NCI-H2171 treated with DMSO at 0.1 percent for 48 hours (cell line): ENCODE data around the gene EDN2.

Experiments used
- DNase-seq: peaks from one replicate; lab custom pipeline; 2025; lab: John Stamatoyannopoulos, UW

EDN2 gene

DNA sequence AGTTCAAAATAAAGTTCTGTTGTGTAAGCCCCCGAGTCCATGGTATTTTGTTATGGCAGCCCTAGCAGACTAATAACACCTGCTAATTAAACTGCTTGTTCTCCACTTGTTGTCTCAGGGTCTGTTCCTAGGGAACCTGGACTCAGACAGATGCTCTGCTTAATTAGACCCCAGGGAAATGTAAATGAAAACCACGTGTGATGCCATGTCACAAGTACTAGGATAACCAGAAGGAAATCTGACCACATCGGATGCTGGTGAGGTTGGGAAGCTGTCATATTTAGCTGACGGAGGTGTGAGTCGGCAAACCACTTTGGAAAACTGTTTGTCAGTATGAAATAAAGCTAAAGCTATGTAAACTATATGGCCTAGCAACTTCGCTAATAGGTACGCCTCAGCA, 19.6 kb downstream of the EDN2 start:
- DNase-seq = peak; percentile 100

DNA sequence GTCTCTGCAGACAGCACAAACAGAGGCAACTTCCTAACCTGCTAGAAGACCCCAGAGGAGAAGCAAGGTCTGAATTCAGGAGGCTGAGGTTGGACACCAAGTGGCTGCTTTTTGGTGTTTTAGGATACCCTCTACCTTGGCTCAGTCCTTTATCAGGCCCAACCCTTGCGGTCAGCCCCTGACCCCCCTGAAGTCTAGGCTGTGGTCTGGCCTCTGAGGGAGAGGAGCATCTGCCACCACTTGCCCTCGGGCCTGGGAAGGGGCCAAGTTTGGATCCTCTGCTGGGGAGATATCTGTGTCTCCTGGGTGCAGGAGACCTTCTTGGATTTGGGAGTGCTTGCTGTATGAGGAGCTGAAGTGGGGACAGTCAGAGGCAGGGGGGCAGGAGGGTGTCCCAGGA, 21.0 kb downstream of the EDN2 start:
- no peak for DNase-seq

- DNase-seq = no peak
Measured at GRCh38 chr1:41462680-41463004, 21.8 kb downstream of the EDN2 start.

- DNase-seq = no peak
Measured at GRCh38 chr1:41461790-41462679, 22.4 kb downstream of the EDN2 start.

DNA sequence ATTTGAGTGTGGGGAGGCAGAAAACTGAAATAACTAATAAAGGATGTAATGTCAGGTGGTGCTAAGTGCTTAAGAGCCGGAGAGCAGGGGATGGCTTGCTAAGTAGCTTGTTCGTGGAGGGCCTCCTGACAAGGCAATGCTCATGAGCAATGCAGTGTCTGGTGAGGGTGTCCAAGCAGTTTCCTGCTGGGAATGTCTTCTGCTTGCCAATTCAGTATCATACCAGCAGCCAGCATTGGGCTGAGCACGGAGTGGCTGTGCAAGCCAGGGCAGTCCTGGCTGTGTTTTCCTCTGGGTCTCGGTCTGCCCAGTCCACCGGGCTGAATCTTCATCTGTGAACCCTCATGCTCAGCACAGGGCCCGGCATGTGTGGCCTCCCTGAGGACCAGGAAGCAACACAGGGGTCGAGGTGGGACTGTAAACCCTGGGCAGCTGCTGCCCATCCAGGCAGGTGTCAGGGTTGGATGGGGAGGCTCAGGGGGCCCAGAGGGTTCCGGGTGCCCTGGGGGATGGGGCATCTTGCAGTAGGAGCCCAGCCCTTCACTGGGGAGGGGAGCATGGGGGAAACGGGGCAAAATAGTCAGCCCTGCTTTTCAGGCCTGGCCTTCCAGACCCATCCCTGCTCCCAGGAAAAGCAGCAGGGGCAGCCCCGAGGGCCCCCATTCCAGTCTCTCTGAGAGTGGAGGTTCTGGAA, 27.5 kb downstream of the EDN2 start:
- DNase-seq = no peak

GRCh38 chr1:41455479-41456332, 28.8 kb downstream of the EDN2 start:
- no peak for DNase-seq

DNA sequence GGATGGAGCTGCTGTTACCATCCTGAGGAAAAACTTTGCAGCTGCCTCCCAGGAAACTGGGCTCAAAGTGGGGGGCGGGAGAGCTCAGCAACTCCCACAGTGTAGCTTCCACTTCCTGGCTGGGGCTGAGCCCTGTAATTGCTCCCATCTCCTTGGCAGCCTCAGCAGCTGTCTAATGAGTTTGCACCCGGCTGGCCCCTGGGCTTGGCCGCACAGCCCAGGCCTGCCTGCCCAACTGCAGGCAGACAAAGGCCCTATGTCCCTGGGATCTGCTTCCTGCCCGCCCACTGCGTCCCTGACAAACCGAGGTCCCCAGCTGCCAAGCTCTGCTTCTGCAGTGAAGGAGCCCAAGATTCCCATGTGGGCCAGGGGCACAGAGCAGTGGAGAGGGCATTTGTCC, 30.1 kb downstream of the EDN2 start:
- DNase-seq = no peak

DNA sequence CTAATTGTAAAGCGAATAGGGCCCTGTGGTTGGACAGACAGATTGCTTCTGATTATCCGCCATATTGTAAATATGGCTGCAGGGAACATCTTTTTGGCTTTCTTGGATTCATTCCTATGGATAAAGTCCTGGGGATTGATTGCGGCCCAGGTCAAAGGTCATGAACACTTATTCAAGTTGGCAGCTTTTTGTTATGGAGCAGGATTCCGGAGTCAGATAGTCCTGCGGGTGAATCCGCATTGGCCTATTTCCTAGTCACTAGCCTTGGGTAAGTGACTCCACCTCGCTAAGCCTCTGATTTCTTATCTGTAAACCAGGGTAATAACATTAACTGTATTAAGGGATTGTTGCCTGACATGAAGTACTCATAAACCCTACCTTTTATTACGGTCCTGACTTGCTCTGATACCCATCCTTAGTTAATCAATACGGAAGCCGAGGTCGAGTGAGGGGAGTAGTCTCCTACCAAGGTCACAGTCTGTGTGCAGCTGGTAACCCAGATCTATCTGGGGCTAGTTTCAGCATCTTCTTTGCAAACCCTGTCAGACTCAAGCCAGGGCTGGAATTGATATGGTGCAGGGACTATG, 31.7 kb downstream of the EDN2 start:
- no peak for DNase-seq

GRCh38 chr1:41450747-41451285, 33.7 kb downstream of the EDN2 start:
- no peak for DNase-seq

DNA sequence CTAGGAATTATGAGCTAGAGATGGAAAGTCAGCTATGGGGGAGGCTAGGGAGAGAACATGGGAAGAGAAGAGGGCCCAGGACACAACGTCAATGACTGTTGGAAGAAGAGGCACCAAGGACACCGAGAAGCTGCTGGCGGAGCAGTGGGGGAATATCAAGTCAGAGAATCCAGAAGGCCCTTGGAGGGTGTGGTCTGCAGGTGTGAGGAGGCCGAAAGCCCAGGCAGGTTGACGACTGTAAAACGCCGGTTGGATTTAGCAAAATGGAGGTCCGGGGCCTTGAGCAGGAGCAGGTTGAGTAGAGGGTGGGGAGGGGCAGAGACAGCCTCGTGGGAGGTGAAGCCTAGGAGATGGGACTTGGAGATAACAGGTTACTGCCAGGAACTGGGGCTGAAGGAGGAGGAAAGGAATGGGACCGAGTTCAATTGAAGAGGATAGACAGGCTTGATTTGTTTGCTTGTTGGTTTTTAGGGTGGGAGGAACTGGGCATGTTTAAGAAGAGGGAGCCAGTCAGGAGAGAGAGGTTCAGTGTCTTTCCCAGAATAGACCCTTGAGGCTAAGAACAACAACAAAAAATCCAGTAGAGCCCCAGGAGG, 35.1 kb downstream of the EDN2 start:
- DNase-seq = no peak

GRCh38 chr1:41448821-41449220, 35.7 kb downstream of the EDN2 start:
- DNase-seq = peak; percentile 73

DNA sequence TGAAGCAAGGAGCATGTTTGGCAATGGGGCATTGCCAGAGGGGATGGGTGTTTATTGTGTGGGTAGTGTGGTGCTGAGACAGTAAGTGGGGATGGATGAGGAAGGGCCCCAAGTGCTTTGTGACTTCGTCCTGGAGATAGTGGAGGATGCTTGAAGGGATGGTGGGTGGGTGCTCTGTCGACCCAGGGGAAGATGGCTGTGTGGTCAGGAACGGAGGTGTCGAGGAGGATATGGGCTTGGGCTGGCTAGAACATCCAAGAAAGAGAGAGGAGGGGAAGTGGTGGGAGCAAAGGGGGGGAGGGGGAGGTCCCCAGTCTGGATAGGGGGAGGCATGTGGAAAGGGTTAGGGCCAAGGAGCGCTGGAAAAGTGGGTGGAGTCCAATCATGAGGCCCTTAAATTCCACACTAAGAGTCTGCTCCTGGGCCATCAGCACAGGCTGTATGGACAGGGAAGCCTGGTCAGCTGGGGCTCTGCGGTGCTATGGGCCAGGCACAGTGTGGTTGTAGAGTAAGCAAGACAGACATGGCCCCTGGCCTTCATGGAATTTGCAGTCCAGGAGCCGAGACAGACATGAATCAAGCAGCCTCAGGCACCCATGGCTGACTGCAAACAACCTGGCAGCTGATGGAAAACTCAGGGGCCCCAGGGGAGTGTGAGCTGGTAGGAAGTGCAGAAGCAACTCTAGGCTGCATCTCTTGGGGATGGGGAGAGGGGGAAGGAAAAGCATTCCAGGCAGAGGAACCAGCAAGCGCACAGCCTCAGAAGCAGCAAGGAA, 36.3 kb downstream of the EDN2 start:
- peak; percentile 86 for DNase-seq

DNA sequence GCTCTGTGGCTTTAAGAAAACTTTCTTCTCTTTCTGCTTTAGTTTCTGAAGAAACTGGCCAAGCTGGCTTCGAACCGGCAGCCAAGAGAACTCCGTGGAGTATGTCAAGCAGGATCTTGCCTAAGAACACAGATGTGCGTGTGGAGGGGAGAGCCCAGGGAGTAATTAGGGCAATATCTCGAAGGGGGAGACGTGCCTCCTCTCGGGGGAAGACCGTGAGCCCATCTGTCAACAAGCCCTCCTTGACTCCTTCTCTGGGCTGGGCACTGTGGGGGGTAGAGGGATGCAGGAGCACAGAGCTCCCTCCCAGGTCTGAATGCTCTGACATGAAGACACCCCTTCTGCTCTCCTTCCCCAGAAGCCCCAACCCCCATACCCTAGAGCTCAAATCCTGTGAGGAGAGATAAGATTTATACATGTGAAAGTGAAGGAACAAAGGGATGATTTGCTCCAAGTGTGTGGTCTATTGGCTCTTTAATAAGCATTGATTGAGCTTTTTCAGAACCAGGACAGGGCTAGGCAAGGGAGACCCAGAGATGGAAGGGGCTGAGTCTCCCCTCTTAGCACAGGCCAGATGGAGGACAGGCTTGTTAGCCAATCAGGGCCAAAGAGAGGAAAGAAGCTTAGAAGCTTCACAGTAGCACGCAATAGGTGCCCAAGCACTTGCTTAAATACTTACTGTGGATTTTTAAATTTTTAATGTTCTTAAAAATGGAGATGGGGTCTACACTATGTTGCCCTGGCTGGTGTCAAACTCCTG, 37.5 kb downstream of the EDN2 start:
- DNase-seq = peak; percentile 93

DNA sequence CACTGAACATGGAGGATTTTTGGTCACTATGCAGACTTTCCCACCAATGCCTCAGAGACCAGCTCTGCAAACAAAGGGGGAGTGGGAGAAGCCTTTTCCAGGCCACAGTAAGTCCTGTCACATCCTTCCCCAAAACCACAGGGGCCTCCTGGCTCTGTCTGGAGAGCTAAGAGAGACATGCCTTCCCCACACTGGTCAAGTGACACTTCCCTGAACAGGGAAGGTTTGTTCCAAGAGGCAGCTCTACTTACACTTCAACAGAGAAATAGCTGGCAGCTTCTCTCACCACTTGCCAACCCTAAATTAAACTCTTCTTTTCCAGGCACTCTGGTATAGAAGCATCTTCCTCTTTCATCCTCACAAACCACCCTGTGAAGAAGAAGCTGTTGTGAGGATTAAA, 39.7 kb downstream of the EDN2 start:
- DNase-seq = no peak

GRCh38 chr1:41444246-41444645, 40.2 kb downstream of the EDN2 start:
- no peak for DNase-seq

GRCh38 chr1:41442697-41443251, 41.7 kb downstream of the EDN2 start:
- DNase-seq = no peak

GRCh38 chr1:41440321-41441085, 44.0 kb downstream of the EDN2 start:
- DNase-seq = peak; percentile 39

GRCh38 chr1:41439234-41439633, 45.2 kb downstream of the EDN2 start:
- DNase-seq = no peak

GRCh38 chr1:41438711-41439110, 45.8 kb downstream of the EDN2 start:
- DNase-seq = no peak
